HG02588 (cell line): ENCODE results near the gene USP31.

Source experiments
- ATAC-seq: cut with Tn5 transposase; IDR thresholded peaks from one replicate; pipeline ENCODE4 v1.9.1; 2021; ENCODE audit warnings: mild to moderate bottlenecking, moderate library complexity; ENCODE audit not compliant: unreplicated experiment

Gene USP31

DNA sequence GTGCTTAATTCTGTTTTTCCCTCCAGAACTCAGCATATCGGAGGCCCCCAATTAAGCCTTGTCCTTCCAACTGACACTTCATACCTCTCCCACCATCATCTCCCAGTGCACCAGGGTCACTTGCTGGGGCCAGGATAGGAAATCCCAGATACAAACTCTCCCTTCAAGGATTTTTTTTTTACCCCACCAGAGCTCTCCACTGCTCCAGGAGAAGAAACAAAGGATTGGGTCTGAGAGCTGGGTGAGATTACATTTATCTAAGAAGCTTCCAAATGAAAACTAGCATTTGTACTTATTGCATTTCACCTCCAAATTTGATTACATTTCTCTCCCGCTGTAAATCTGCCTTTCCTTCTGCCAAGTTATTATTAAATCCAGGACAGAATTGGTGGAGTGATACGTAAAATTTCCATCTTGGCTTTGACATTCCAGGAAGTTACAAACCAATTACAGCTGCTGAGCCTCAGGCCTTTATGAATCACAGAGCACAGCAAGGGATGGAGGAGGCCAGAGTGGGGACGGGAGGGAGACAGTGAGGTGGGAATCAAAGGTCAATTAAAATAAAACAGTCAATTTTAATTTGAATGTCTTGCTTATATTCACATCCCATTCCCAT lies 123.5 kb downstream of the USP31 start:
- no peak for ATAC-seq

DNA sequence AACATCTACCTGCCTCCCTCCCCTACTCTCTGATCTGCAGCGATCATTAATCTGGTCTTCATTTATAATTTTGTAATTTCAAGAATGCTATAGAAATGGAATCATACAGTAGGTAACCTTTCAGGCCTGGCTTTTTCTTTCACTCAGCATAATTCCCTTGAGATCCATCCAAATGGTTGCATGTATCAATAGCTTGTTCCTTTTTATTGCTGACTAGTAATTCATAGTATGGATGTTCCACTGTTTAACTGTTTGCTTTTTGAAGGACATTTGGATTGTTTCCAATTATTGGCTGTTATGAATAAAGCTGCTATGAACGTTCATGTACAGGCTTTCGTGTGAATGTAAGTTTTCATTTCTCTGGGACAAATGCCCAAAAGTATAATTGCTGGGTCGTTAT lies 125.2 kb downstream of the USP31 start:
- no peak for ATAC-seq

GRCh38 chr16:23020084-23020483 lies 129.2 kb downstream of the USP31 start:
- no peak for ATAC-seq

DNA sequence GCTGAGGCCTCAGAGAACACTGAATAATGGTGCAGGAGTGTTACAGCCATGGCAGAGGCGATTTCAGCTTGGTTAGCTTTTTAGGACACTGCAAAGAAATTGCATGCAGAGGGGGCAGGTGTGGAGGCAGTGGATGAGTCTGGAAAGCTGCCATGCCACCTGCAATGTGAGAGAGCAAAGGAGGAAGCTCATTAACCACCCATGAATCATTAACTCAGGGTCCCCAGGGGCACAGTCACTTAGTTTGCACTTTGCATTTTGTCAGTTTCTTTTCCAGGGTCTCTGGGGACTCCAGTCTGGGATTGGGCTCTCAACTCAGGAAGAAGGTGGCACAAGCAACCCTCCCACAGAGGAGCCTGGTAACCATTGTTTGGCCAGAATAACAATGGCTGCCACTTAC lies 132.9 kb downstream of the USP31 start:
- ATAC-seq = no peak

DNA sequence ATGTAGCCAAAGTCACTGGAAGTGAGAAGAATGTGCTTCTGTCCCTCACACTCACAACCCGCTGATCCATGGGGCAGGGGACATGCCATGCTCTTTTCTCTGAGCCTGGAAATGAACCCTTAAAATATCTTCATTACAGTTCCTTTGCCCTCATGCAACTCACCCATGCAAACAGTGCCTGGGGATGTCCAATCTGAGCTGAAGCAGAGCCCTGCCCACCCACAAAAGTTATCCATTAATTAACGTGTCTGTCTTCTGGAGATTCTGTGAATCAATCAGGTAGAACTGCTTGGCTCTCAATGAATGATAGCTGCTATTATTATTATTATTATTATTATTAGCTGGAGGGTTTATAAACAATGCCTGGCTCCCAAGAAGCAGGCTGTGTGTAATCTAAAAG lies 133.7 kb downstream of the USP31 start:
- no peak for ATAC-seq

DNA sequence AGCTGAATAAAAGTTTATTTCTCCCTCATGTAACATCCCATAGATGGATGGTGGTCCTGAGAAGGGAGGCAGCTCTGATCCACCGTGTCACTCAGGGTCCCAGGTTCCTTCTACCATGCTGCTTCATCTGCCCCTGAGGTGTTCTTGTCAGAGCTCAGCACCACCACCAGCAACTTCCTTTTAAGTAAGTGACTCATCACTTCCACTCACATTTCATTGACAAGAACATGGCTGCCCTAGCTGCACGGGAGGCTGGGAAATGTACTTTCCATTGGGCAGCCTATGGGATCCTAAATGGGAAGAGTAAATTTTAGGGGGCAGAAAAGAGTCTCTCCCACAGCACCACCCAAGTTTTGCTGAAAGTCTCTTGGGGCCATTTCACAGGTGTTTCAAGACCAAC lies 134.7 kb downstream of the USP31 start:
- no peak for ATAC-seq
